Mesothelial cell of epicardium (in vitro differentiated cells): ENCODE data around the gene GABRB3. TPM values are rescaled to one million over a fixed set of nuclear protein-coding genes. Genes with fewer than 3 reads are reported as not detected.

Source experiments
- DNase-seq, 2 experiments: peaks; one replicate each; pipeline ENCODE4 v3.0.0; 2021; ENCODE audit warnings: low spot score in 2 of 2; ENCODE audit not compliant: unreplicated experiment in 2 of 2
- H3K27ac Mint-ChIP-seq: 2 replicates; pipeline ENCODE4 v1.8.0; 2021; ENCODE audit warnings: mixed read lengths
- H3K27me3 Mint-ChIP-seq: 2 replicates; pipeline ENCODE4 v1.8.0; 2021; ENCODE audit warnings: low read depth, mixed read lengths
- H3K36me3 Mint-ChIP-seq: 2 replicates; pipeline ENCODE4 v1.8.0; 2021; ENCODE audit warnings: mixed read lengths
- H3K4me1 Mint-ChIP-seq: 2 replicates; pipeline ENCODE4 v1.8.0; 2021; ENCODE audit warnings: mixed read lengths
- H3K4me3 Mint-ChIP-seq: 2 replicates; pipeline ENCODE4 v1.8.0; 2021; ENCODE audit warnings: mild to moderate bottlenecking, moderate library complexity, mixed read lengths
- H3K9me3 Mint-ChIP-seq: 2 replicates; pipeline ENCODE4 v1.8.0; 2021; ENCODE audit warnings: mixed read lengths
- total RNA-seq: library from RNA; stranded (reverse); gene quantifications from 3 replicates; pipeline ENCODE4 v1.2.1, GENCODE V29; 2021
- TF ChIP-seq, protein P1 (sequence below): fragments of 200-600 bp; sonication (generic); IDR thresholded peaks from one replicate; pipeline ENCODE4 v1.5.0; 2021; ENCODE audit warnings: antibody characterized with exemption; ENCODE audit not compliant: unreplicated experiment

The GABRB3 gene
- total RNA-seq, 1 donor from 2014 or later = 3.4 TPM

DNA sequence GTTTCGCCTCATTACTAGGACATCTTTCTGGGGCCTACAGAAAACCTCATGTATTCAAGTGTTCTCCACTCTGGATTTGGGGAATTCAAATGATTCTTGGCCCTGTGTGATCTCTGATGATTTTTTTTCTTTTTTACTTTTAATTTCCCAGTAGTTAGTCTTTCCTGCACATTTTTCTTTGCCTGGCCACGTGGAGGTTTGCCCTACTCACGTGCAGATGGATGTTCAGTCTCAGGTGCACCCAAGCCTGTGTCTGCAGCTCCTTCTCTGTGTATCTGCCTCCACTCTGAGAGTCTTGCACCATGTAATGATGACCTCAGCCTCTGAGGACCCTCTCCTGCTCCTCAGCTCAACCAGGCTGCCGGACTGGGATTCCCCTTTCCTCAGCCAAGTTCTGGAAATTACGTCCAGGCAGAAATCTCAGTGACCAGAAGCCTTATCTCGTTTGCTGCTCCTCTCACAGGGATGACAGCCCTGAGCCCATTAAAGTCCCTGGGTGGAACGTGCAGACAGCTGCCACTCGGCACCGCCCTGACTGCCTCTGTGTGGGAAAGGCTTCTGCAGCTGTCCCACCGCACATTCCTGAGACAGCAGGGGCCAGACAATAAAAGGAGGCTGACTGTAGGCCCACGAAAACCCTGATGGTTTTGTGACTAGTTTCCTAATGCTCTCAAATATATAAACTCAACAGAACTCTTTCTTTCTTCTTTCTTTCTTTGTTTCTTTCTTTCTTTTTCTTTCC lies 31.4 kb upstream of the GABRB3 start:
- Mint-ChIP-seq H3K27me3 (no peaks in the 10 kb centered on the region), H3K27ac (no peak overlapping the region), H3K4me3 (no peak overlapping the region), H3K9me3 (no peaks in the 10 kb centered on the region), H3K36me3 (no peaks in the 10 kb centered on the region), H3K4me1 (no peaks in the 10 kb centered on the region)
- TF ChIP-seq, protein P1, sequence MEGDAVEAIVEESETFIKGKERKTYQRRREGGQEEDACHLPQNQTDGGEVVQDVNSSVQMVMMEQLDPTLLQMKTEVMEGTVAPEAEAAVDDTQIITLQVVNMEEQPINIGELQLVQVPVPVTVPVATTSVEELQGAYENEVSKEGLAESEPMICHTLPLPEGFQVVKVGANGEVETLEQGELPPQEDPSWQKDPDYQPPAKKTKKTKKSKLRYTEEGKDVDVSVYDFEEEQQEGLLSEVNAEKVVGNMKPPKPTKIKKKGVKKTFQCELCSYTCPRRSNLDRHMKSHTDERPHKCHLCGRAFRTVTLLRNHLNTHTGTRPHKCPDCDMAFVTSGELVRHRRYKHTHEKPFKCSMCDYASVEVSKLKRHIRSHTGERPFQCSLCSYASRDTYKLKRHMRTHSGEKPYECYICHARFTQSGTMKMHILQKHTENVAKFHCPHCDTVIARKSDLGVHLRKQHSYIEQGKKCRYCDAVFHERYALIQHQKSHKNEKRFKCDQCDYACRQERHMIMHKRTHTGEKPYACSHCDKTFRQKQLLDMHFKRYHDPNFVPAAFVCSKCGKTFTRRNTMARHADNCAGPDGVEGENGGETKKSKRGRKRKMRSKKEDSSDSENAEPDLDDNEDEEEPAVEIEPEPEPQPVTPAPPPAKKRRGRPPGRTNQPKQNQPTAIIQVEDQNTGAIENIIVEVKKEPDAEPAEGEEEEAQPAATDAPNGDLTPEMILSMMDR = no peak
- DNase-seq = no peak

DNA sequence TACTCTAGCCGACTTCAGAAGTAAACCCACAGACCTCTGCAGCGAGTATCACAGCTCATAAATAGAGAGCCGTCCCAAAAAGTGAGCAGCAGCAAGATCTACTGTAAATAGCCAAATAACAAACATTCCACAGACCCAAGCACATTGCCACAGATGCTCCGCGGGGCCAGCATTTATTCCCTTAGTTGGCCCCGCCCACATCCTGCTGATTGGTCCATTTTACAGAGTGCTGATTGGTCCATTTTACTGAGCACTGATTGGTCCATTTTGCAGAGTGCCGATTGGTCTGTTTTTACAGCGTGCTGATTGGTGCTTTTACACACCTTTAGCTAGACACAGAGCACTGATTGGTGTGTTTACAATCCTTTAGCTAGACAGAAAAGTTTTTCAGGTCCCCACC lies 17.3 kb upstream of the GABRB3 start:
- no peaks in the 10 kb centered on the region for H3K4me1 Mint-ChIP-seq
- no peak overlapping the region for H3K27ac Mint-ChIP-seq
- DNase-seq = no peak
- no peaks in the 10 kb centered on the region for H3K27me3 Mint-ChIP-seq
- TF ChIP-seq, protein P1 = no peak
- H3K9me3 Mint-ChIP-seq = no peaks in the 10 kb centered on the region
- H3K4me3 Mint-ChIP-seq = no peak overlapping the region
- no peaks in the 10 kb centered on the region for H3K36me3 Mint-ChIP-seq

DNA sequence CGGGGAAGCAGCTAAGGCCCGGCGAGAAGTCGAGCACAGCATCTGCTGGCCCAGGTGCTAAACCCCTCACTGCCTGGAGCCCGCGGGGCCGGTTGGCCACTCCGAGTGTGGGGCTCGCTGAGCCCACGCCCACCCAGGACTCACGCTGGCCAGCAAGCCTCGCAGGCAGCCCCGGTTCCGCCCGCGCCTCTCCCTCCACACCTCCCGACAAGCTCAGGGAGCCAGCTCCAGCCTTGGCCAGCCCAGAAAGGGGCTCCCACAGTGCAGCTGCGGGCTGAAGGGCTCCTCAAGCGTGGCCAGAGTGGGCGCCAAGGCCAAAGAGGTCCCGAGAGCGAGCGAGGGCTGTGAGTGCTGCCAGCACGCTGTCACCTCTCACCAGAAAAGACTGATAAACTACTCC lies 8.9 kb upstream of the GABRB3 start:
- H3K9me3 Mint-ChIP-seq = no peaks in the 10 kb centered on the region
- TF ChIP-seq, protein P1 = no peak
- no peak overlapping the region for H3K4me3 Mint-ChIP-seq
- H3K36me3 Mint-ChIP-seq = no peaks in the 10 kb centered on the region
- no peak overlapping the region for H3K27ac Mint-ChIP-seq
- DNase-seq = no peak
- no peaks in the 10 kb centered on the region for H3K4me1 Mint-ChIP-seq
- H3K27me3 Mint-ChIP-seq = peaks cover 17% of the 10 kb centered on the region

DNA sequence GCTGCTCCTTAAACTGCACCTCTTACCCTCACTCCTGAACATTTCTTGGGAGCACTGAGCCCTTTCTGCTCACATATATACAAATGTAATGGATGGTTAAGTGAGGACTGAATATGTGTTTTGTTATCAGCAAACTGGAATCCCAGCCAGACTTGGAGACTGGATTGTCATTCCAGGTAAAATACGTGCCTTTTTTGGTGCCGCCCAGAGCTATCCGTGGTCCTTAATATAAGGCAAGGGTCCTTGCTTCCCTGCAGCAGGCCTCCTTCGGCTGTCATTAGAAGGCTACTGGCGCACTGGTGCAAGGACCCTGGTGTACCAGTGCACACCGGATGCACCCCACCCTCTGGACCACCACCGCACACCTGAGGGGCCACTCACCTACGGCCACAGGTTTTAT lies 1.1 kb upstream of the GABRB3 start:
- TF ChIP-seq, protein P1 = no peak
- Mint-ChIP-seq H3K27ac (no peak overlapping the region), H3K4me3 (peak overlapping the region; percentile 79), H3K4me1 (peaks cover 10% of the 10 kb centered on the region), H3K9me3 (no peaks in the 10 kb centered on the region), H3K36me3 (no peaks in the 10 kb centered on the region), H3K27me3 (peaks cover 70% of the 10 kb centered on the region)
- DNase-seq = no peak

DNA sequence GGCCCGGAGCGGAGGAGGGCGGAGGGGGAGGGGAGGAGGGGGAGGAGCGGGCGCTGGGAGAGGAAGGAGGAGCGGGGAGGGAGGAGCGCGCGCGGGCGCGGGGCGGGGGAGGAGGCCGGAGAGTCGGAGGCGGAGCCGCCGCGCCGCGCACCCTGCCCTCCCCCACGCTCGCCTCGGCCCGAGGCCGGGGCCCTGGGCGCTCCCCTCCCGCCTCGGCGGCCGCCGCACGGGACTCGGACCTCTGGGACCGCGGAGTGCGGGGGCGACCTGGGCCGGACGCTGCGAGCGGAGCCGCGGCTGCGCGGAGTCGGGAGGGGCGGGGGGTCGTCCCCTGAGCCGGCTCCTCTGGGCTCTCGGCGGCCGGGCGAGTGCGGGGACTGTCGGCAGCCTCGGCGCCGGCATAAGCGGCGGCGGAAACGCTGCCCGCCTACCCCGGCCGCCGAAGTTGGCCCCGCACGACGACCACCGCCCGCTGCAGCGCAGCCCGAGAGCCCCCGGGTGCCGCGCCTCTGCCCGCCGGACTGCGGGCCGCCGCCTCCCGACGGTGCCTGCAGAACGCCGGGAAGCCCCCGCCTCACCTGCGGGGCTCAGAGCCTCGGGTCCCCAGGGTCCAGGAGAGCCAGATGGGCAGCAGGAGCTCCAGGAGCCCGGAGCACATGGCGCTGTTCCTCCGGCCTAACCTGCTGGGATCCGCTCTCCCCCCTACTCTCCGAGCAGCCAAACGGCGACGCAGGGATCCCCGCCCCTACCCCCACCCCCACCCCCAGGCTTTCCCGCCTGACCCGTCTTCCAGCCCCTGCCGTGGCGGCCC lies 406 bp upstream of the GABRB3 start:
- TF ChIP-seq, protein P1 = no peak
- DNase-seq = peak; percentile 46
- Mint-ChIP-seq H3K27me3 (peaks cover 74% of the 10 kb centered on the region), H3K4me3 (peak overlapping the region; percentile 79), H3K4me1 (peaks cover 10% of the 10 kb centered on the region), H3K9me3 (no peaks in the 10 kb centered on the region), H3K27ac (no peak overlapping the region), H3K36me3 (no peaks in the 10 kb centered on the region)
